Measurements from ENCODE around the gene THOC2.

THOC2 gene

GRCh38 chrX:123647244-123647643 is 85.6 kb downstream of the THOC2 start:
- no peak overlapping the region for H3K27ac ChIP-seq
- H3K9me3 ChIP-seq = no peaks in the 10 kb centered on the region
- no peaks in the 10 kb centered on the region for H3K36me3 ChIP-seq
- DNase-seq = no peak
- intact Hi-C loops (cut with DNase I; ENCODE audit: low total_unique reads) = no loop called here
- no peaks in the 10 kb centered on the region for H3K27me3 ChIP-seq
- H3K4me3 ChIP-seq = no peak overlapping the region
- no peak for TF ChIP-seq CTCF (IDR thresholded peaks at IDR 0.05)
- no peaks in the 10 kb centered on the region for H3K4me1 ChIP-seq

GRCh38 chrX:123629502-123629901 is 103.3 kb downstream of the THOC2 start:
- Histone ChIP-seq H3K4me3 (no peak overlapping the region), H3K27ac (no peak overlapping the region), H3K4me1 (no peaks in the 10 kb centered on the region), H3K36me3 (peaks cover 3 to 21% (median 6%) of the 10 kb centered on the region in 3 donors), H3K9me3 (no peaks in the 10 kb centered on the region), H3K27me3 (no peaks in the 10 kb centered on the region)
- no peak for DNase-seq
- no peak for TF ChIP-seq CTCF (IDR thresholded peaks at IDR 0.05)
- intact Hi-C loops (cut with DNase I; ENCODE audit: low total_unique reads) = no loop called here

- peaks cover 14 to 24% (median 15%) of the 10 kb centered on the region in 3 donors for H3K36me3 ChIP-seq
- H3K27ac ChIP-seq = no peak overlapping the region
- no peak for DNase-seq
- H3K9me3 ChIP-seq = no peaks in the 10 kb centered on the region
- H3K27me3 ChIP-seq = no peaks in the 10 kb centered on the region
- no peak overlapping the region for H3K4me3 ChIP-seq
- no peak for TF ChIP-seq CTCF (IDR thresholded peaks at IDR 0.05)
- no peaks in the 10 kb centered on the region for H3K4me1 ChIP-seq
- intact Hi-C loops (cut with DNase I; ENCODE audit: low total_unique reads) = no loop called here
These were observed 105.9 kb downstream of the THOC2 start for GRCh38 chrX:123626962-123627361.

GRCh38 chrX:123625952-123626351 is 106.9 kb downstream of the THOC2 start:
- H3K36me3 ChIP-seq = peaks cover 17 to 25% (median 17%) of the 10 kb centered on the region in 3 donors
- no peaks in the 10 kb centered on the region for H3K9me3 ChIP-seq
- H3K27ac ChIP-seq = no peak overlapping the region
- no peak overlapping the region for H3K4me3 ChIP-seq
- H3K4me1 ChIP-seq = no peaks in the 10 kb centered on the region
- no peak for DNase-seq
- TF ChIP-seq CTCF (IDR thresholded peaks at IDR 0.05) = no peak
- intact Hi-C loops (cut with DNase I; ENCODE audit: low total_unique reads) = no loop called here
- H3K27me3 ChIP-seq = no peaks in the 10 kb centered on the region

GRCh38 chrX:123625477-123625876 is 107.4 kb downstream of the THOC2 start:
- H3K9me3 ChIP-seq = no peaks in the 10 kb centered on the region
- no peaks in the 10 kb centered on the region for H3K4me1 ChIP-seq
- DNase-seq = no peak
- TF ChIP-seq CTCF (IDR thresholded peaks at IDR 0.05) = no peak
- H3K36me3 ChIP-seq = peaks cover 19 to 29% (median 22%) of the 10 kb centered on the region in 3 donors
- no peak overlapping the region for H3K4me3 ChIP-seq
- intact Hi-C loops (cut with DNase I; ENCODE audit: low total_unique reads) = no loop called here
- H3K27ac ChIP-seq = no peak overlapping the region
- H3K27me3 ChIP-seq = no peaks in the 10 kb centered on the region

GRCh38 chrX:123617007-123617406 is 115.8 kb downstream of the THOC2 start:
- Histone ChIP-seq H3K9me3 (no peaks in the 10 kb centered on the region), H3K36me3 (peaks cover 10 to 20% (median 16%) of the 10 kb centered on the region in 3 donors), H3K27ac (no peak overlapping the region), H3K27me3 (no peaks in the 10 kb centered on the region), H3K4me1 (no peaks in the 10 kb centered on the region), H3K4me3 (no peak overlapping the region)
- intact Hi-C loops (cut with DNase I; ENCODE audit: low total_unique reads) = no loop called here
- TF ChIP-seq CTCF (IDR thresholded peaks at IDR 0.05) = no peak
- DNase-seq = no peak

All from tibial artery (tissue), 4 donors.